Hepatocyte (in vitro differentiated cells): ENCODE measurements around the gene MAP7. TPM values are rescaled to one million over a fixed set of nuclear protein-coding genes. Genes with fewer than 3 reads are reported as not detected.
A peak's percentile ranks its signal among the peaks of the same experiment; 100 is the strongest.

Experiments used
- DNase-seq: peaks from one replicate; pipeline ENCODE4 v3.0.0-alpha.2; 2016; ENCODE audit warnings: low spot score
- H2AFZ ChIP-seq: fragments of 200-600 bp; sonication (generic); 2 replicates; pipeline ENCODE4 v1.6.0; 2016; ENCODE audit warnings: antibody characterized with exemption, mild to moderate bottlenecking
- H3K27ac ChIP-seq: fragments of 200-600 bp; sonication (generic); 2 replicates; pipeline ENCODE4 v1.5.1; 2016; ENCODE audit warnings: mild to moderate bottlenecking
- H3K27me3 ChIP-seq: fragments of 200-600 bp; sonication (generic); 2 replicates; pipeline ENCODE4 v1.6.1; 2016
- H3K36me3 ChIP-seq: fragments of 200-600 bp; sonication (generic); replicated peaks from 2 replicates; pipeline ENCODE4 v1.5.1; 2016; ENCODE audit warnings: low read depth; ENCODE audit not compliant: insufficient read depth
- H3K4me1 ChIP-seq: fragments of 200-600 bp; sonication (generic); 2 replicates; pipeline ENCODE4 v1.5.1; 2016; ENCODE audit warnings: mild to moderate bottlenecking, moderate library complexity; ENCODE audit not compliant: insufficient read depth
- H3K4me2 ChIP-seq: fragments of 200-600 bp; sonication (generic); 2 replicates; pipeline ENCODE4 v1.6.0; 2016
- H3K4me3 ChIP-seq: fragments of 200-600 bp; sonication (generic); 2 replicates; pipeline ENCODE4 v1.5.1; 2016; ENCODE audit warnings: mild to moderate bottlenecking
- H3K79me2 ChIP-seq: fragments of 200-600 bp; sonication (generic); 2 replicates; pipeline ENCODE4 v1.6.0; 2017; ENCODE audit warnings: mild to moderate bottlenecking
- H3K9me2 ChIP-seq: fragments of 200-600 bp; sonication (generic); replicated peaks from 2 replicates; pipeline ENCODE4 v1.6.0; 2017; ENCODE audit warnings: mild to moderate bottlenecking; ENCODE audit not compliant: insufficient read depth
- H3K9me3 ChIP-seq: fragments of 200-600 bp; sonication (generic); 2 replicates; pipeline ENCODE4 v1.5.1; 2016; ENCODE audit warnings: low read depth, mild to moderate bottlenecking
- H4K20me1 ChIP-seq: fragments of 200-600 bp; sonication (generic); 2 replicates; pipeline ENCODE4 v1.6.0; 2016; ENCODE audit warnings: mild to moderate bottlenecking; ENCODE audit not compliant: insufficient read depth, poor library complexity, severe bottlenecking
- EZH2 ChIP-seq: fragments of 200-600 bp; sonication (generic); IDR thresholded peaks from 2 replicates; pipeline ENCODE4 v1.6.1; 2016; ENCODE audit warnings: antibody characterized with exemption, mild to moderate bottlenecking, borderline replicate concordance
- EZH2phosphoT487 ChIP-seq: fragments of 200-600 bp; sonication (generic); IDR thresholded peaks from one replicate; pipeline ENCODE4 v1.6.1; 2018; ENCODE audit warnings: antibody characterized with exemption, mild to moderate bottlenecking, low read depth, moderate library complexity; ENCODE audit not compliant: unreplicated experiment, severe bottlenecking
- WGBS: methylation state at CpG from one replicate; pipeline ENCODE4 v1.1.6; 2016; ENCODE audit warnings: low lambda C conversion rate; ENCODE audit errors: missing lambda C conversion rate; 5-methylcytosine and 5-hydroxymethylcytosine counted together
- polyA plus RNA-seq: library from polyadenylated mRNA; unstranded; fragments of >200 nt; fragmentation: Nextera tagmentation; extraction: Ambion mirVana; gene quantifications from 2 replicates; pipeline ENCODE4 v1.2.1, GENCODE V29; 2016
- total RNA-seq: library from RNA; depleted of rRNA; stranded (reverse); fragments of >200 nt; gene quantifications from 2 replicates; pipeline ENCODE4 v1.2.3, GENCODE V29; 2014
- TF ChIP-seq, protein P1 (sequence below): fragments of 200-600 bp; sonication (generic); IDR thresholded peaks from 2 replicates; pipeline ENCODE4 v1.5.1; 2016; ENCODE audit warnings: antibody characterized with exemption, mild to moderate bottlenecking; ENCODE audit not compliant: poor library complexity

MAP7 gene
- total and polyA plus RNA-seq, 2 experiments from 2014 or later = 13.4 to 22.9 TPM

DNA sequence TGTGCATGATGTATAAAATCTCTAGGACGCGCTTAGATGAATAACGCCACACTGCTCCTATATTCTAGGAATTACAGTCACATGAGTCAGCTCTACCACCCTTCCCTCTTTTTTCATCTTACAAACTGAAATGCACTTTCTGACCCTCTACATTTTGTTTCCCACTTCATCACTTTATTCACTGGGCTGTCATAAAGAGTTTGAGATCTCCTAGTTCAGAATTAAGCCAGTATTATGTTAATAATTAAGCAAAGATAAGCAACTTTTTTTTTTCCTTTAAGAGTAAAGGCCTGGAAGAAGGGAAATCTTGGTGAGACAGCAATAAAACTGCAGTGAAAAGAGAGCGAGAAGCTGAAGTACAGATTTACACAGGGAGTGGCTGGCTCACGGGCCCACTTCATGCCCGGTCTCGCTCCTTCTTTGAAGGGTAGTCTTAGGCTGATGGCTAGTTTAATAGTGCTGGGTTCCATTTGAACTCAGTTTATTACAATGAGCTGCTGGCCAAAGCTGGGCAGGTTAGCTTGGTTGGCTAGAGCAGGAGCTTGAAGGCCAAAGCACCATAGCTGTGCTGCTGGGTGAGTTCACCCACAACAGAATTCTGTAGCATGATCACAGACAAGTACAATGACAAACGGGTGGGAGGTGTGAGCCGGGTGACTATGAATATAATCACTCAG is 110.6 kb downstream of the MAP7 start:
- 58% methylated on average over 9 of the region's 9 CpGs for WGBS
- Histone ChIP-seq H3K4me3 (no peak overlapping the region), H3K9me3 (no peaks in the 10 kb centered on the region), H3K4me1 (peaks cover 31% of the 10 kb centered on the region), H3K27ac (peak overlapping the region; percentile 73), H3K4me2 (peak overlapping the region; percentile 52), H3K79me2 (peaks cover 57% of the 10 kb centered on the region), H3K36me3 (no peaks in the 10 kb centered on the region), H3K27me3 (no peaks in the 10 kb centered on the region), H2AFZ (no peak overlapping the region), H3K9me2 (no peaks in the 10 kb centered on the region), H4K20me1 (no peaks in the 10 kb centered on the region)
- TF ChIP-seq EZH2 (no peak), EZH2phosphoT487 (no peak)
- TF ChIP-seq, protein P1, sequence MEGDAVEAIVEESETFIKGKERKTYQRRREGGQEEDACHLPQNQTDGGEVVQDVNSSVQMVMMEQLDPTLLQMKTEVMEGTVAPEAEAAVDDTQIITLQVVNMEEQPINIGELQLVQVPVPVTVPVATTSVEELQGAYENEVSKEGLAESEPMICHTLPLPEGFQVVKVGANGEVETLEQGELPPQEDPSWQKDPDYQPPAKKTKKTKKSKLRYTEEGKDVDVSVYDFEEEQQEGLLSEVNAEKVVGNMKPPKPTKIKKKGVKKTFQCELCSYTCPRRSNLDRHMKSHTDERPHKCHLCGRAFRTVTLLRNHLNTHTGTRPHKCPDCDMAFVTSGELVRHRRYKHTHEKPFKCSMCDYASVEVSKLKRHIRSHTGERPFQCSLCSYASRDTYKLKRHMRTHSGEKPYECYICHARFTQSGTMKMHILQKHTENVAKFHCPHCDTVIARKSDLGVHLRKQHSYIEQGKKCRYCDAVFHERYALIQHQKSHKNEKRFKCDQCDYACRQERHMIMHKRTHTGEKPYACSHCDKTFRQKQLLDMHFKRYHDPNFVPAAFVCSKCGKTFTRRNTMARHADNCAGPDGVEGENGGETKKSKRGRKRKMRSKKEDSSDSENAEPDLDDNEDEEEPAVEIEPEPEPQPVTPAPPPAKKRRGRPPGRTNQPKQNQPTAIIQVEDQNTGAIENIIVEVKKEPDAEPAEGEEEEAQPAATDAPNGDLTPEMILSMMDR = no peak
- DNase-seq = peak; percentile 47

DNA sequence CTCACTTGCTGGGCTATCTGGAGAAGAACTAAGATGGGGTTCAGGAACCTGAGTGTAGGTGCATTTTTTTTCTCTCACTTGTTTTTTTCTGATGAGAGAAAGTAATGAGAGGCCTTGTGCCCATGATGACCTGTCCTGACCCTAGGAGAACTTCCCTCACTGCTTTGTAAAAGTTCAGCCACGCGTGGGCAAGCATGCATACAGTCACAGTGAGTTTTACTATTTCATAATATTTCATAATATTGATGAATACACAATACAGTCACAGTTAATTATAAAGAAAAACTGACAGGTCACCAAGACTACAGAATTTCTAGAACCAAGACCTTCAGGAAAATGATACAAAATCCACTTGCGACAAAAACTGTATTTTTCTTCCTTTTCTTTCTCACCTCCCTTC is 111.8 kb downstream of the MAP7 start:
- Histone ChIP-seq H3K4me1 (peaks cover 21% of the 10 kb centered on the region), H3K9me2 (no peaks in the 10 kb centered on the region), H3K4me3 (no peak overlapping the region), H3K27ac (peak overlapping the region; percentile 38), H4K20me1 (no peaks in the 10 kb centered on the region), H3K27me3 (no peaks in the 10 kb centered on the region), H3K4me2 (peak overlapping the region; percentile 52), H3K9me3 (no peaks in the 10 kb centered on the region), H3K79me2 (peaks cover 54% of the 10 kb centered on the region), H2AFZ (no peak overlapping the region), H3K36me3 (no peaks in the 10 kb centered on the region)
- WGBS = 57% methylated on average over 3 of the region's 3 CpGs
- no peak for DNase-seq
- TF ChIP-seq, protein P1 = no peak
- TF ChIP-seq EZH2phosphoT487 (no peak), EZH2 (no peak)

DNA sequence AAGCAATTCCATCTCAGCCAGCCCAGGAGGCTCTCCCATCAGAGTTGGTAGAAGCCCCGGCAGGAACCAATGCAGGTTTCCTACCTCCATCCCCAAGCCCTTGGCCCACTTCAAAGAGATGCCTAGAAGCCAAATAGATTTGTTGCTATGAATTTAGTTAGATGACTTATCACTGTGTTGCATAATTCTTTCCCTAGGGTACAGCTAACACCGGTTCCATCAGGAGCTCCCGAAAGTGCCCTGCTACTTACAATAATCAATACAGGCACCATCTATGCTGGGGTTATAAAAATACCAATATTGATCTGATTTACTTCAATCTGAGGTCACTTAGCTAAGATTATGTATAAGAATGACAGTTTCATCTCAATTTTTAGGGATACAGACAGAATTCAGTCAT is 113.0 kb downstream of the MAP7 start:
- TF ChIP-seq EZH2phosphoT487 (no peak), EZH2 (no peak)
- TF ChIP-seq, protein P1 = no peak
- no peaks in the 10 kb centered on the region for H3K36me3 ChIP-seq
- no peak overlapping the region for H3K27ac ChIP-seq
- no peaks in the 10 kb centered on the region for H3K27me3 ChIP-seq
- no peak for DNase-seq
- H3K9me3 ChIP-seq = no peaks in the 10 kb centered on the region
- no peaks in the 10 kb centered on the region for H3K9me2 ChIP-seq
- no peak overlapping the region for H3K4me2 ChIP-seq
- H4K20me1 ChIP-seq = no peaks in the 10 kb centered on the region
- 73% methylated on average over 3 of the region's 3 CpGs for WGBS
- H3K4me1 ChIP-seq = peaks cover 21% of the 10 kb centered on the region
- H3K79me2 ChIP-seq = peaks cover 47% of the 10 kb centered on the region
- no peak overlapping the region for H3K4me3 ChIP-seq
- H2AFZ ChIP-seq = no peak overlapping the region
